H1 (cell line): Measurements from ENCODE around the gene TSR3. TPM values are rescaled to one million over a fixed set of nuclear protein-coding genes. Genes with fewer than 3 reads are reported as not detected.

Experiments
- CTCF ChIA-PET: fragments of 300-600 bp; sonication (Branson Sonifier 250); formaldehyde crosslinking; loops from one replicate; lab custom pipeline; 2021; ENCODE audit not compliant: partially characterized antibody; lab: Charles Lee
- POLR2A ChIA-PET: fragments of 300-600 bp; sonication (Branson Sonifier 250); formaldehyde crosslinking; loops from one replicate; lab custom pipeline; 2021; ENCODE audit warnings: inconsistent platforms; ENCODE audit not compliant: partially characterized antibody; lab: Charles Lee
- DNase-seq, 2 experiments: peaks; one replicate each; pipeline versions ENCODE4 v3.0.0 to v3.0.0-alpha.2; 2010 to 2022; ENCODE audit warnings: low spot score in 2 of 2, low read depth in 1 of 2, mixed read lengths in 1 of 2
- FAIRE-seq: peaks from 2 replicates; lab custom pipeline; 2011; peaks lifted over from hg19 to GRCh38; lab: Jason Lieb, UNC
- H2AFZ ChIP-seq: 2 replicates; pipeline ENCODE4 v1.8.1; 2012; ENCODE audit warnings: low read length, inconsistent platforms
- H2AK5ac ChIP-seq: 2 replicates; pipeline ENCODE4 v1.6.1; 2013; ENCODE audit warnings: low read depth, low read length
- H2BK120ac ChIP-seq: replicated peaks from 2 replicates; pipeline ENCODE3; 2013; ENCODE audit warnings: low read depth, low read length, inconsistent platforms
- H2BK12ac ChIP-seq: 2 replicates; pipeline ENCODE4 v1.6.1; 2013; ENCODE audit warnings: low read depth, low read length
- H2BK15ac ChIP-seq: 2 replicates; pipeline ENCODE4 v1.6.1; 2013; ENCODE audit warnings: low read length
- H2BK20ac ChIP-seq: 2 replicates; pipeline ENCODE4 v1.6.1; 2013; ENCODE audit warnings: low read length
- H2BK5ac ChIP-seq: 2 replicates; pipeline ENCODE4 v1.6.1; 2013; ENCODE audit warnings: low read depth, low read length
- H3K14ac ChIP-seq: 2 replicates; pipeline ENCODE4 v1.6.1; 2013; ENCODE audit warnings: inconsistent platforms; ENCODE audit not compliant: insufficient read length
- H3K18ac ChIP-seq: 2 replicates; pipeline ENCODE4 v1.6.1; 2013; ENCODE audit warnings: low read length; ENCODE audit errors: extremely low read depth
- H3K23ac ChIP-seq: 2 replicates; pipeline ENCODE4 v1.6.1; 2013; ENCODE audit warnings: inconsistent platforms; ENCODE audit not compliant: insufficient read length
- H3K23me2 ChIP-seq: 2 replicates; pipeline ENCODE4 v1.6.1; 2013; ENCODE audit warnings: low read depth, low read length
- H3K27ac ChIP-seq: 2 replicates; pipeline ENCODE4 v1.6.1; 2011; ENCODE audit warnings: low read depth, low read length, inconsistent platforms
- H3K27me3 ChIP-seq, 4 experiments: replicated peaks in 1 of 4; 1 replicate in 1 of 4; 2 replicates in 3 of 4; pipeline versions ENCODE4 v1.6.1 to v1.8.1; 2011 to 2013; ENCODE audit warnings: low read length in 3 of 4, mild to moderate bottlenecking in 3 of 4, inconsistent platforms in 2 of 4, mixed read lengths in 2 of 4, moderate library complexity in 1 of 4; ENCODE audit not compliant: control insufficient read depth in 3 of 4, insufficient read depth in 3 of 4; ENCODE audit errors: extremely low read depth in 1 of 4
- H3K36me3 ChIP-seq, 4 experiments: 2 replicates each; pipeline versions ENCODE4 v1.6.1 to v1.8.1; 2011 to 2013; ENCODE audit warnings: mild to moderate bottlenecking in 4 of 4, low read length in 3 of 4, moderate library complexity in 2 of 4, control low read depth in 1 of 4, inconsistent platforms in 1 of 4; ENCODE audit not compliant: insufficient read depth in 4 of 4, control insufficient read depth in 2 of 4
- H3K4ac ChIP-seq: replicated peaks from 2 replicates; pipeline ENCODE3; 2013; ENCODE audit warnings: low read length, low read depth, mixed read lengths, inconsistent platforms; ENCODE audit not compliant: insufficient read length
- H3K4me1 ChIP-seq, 4 experiments: replicated peaks in 1 of 4; 1 replicate in 1 of 4; 2 replicates in 3 of 4; pipeline versions ENCODE4 v1.6.1 to v1.8.1; 2011 to 2013; ENCODE audit warnings: low read length in 3 of 4, inconsistent platforms in 2 of 4, mixed read lengths in 1 of 4; ENCODE audit not compliant: insufficient read depth in 4 of 4, control insufficient read depth in 3 of 4
- H3K4me2 ChIP-seq, 2 experiments: 2 replicates each; pipeline versions ENCODE4 v1.6.1 to v1.8.1; 2011 to 2013; ENCODE audit warnings: low read depth in 2 of 2, low read length in 2 of 2, control low read depth in 1 of 2, inconsistent platforms in 1 of 2, mild to moderate bottlenecking in 1 of 2; ENCODE audit not compliant: insufficient read depth in 1 of 2
- H3K4me3 ChIP-seq, 4 experiments: fragments of 200-600, 300-600 bp in 1 of 4; sonication (generic), shearing (Covaris generic), sonication (Bioruptor Twin) in 1 of 4; 2 replicates each; pipeline versions ENCODE4 v1.5.1 to v1.8.1; 2011 to 2016; ENCODE audit warnings: low read length in 4 of 4, low read depth in 3 of 4, control low read depth in 2 of 4, inconsistent platforms in 2 of 4, mild to moderate bottlenecking in 2 of 4, mixed read lengths in 1 of 4, moderate library complexity in 1 of 4; ENCODE audit not compliant: insufficient read depth in 2 of 4; ENCODE audit errors: extremely low read depth in 1 of 4
- H3K56ac ChIP-seq: replicated peaks from 2 replicates; pipeline ENCODE3; 2013; ENCODE audit warnings: low read depth, mild to moderate bottlenecking, mixed read lengths, low read length, inconsistent platforms; ENCODE audit not compliant: insufficient read length
- H3K79me1 ChIP-seq: 2 replicates; pipeline ENCODE4 v1.6.1; 2013; ENCODE audit warnings: low read depth, low read length, control low read depth
- H3K79me2 ChIP-seq, 2 experiments: 2 replicates each; pipeline versions ENCODE4 v1.6.1 to v1.8.1; 2012 to 2013; ENCODE audit warnings: low read length in 2 of 2, mild to moderate bottlenecking in 2 of 2, inconsistent platforms in 1 of 2; ENCODE audit not compliant: insufficient read depth in 2 of 2, control insufficient read depth in 1 of 2
- H3K9ac ChIP-seq, 4 experiments: replicated peaks in 1 of 4; 1 replicate in 1 of 4; 2 replicates in 3 of 4; pipeline versions ENCODE4 v1.6.1 to v1.8.1; 2011 to 2013; ENCODE audit warnings: low read depth in 3 of 4, low read length in 3 of 4, control low read depth in 2 of 4, mild to moderate bottlenecking in 2 of 4, moderate library complexity in 2 of 4, inconsistent platforms in 1 of 4; ENCODE audit errors: extremely low read depth in 1 of 4
- H3K9me3 ChIP-seq, 2 experiments: 2 replicates each; pipeline versions ENCODE4 v1.6.1 to v1.8.1; 2012 to 2013; ENCODE audit warnings: mild to moderate bottlenecking in 2 of 2, moderate library complexity in 2 of 2, control low read depth in 1 of 2, inconsistent platforms in 1 of 2, low read depth in 1 of 2, low read length in 1 of 2, mixed read lengths in 1 of 2; ENCODE audit not compliant: insufficient read depth in 2 of 2
- H4K20me1 ChIP-seq, 2 experiments: replicated peaks in 1 of 2; 2 replicates each; pipeline versions ENCODE3 to v1.8.1; 2011 to 2013; ENCODE audit warnings: inconsistent platforms in 2 of 2, low read length in 2 of 2, mild to moderate bottlenecking in 1 of 2; ENCODE audit not compliant: insufficient read depth in 2 of 2, control insufficient read depth in 1 of 2
- H4K5ac ChIP-seq: 2 replicates; pipeline ENCODE4 v1.6.1; 2013; ENCODE audit warnings: low read length, low read depth, mixed read lengths, inconsistent platforms; ENCODE audit not compliant: insufficient read length
- H4K8ac ChIP-seq: 2 replicates; pipeline ENCODE4 v1.8.0; 2013; ENCODE audit warnings: mild to moderate bottlenecking, moderate library complexity, low read length, inconsistent platforms; ENCODE audit not compliant: insufficient read depth; ENCODE audit errors: extremely low read depth
- H4K91ac ChIP-seq: replicated peaks from 2 replicates; pipeline ENCODE3; 2013; ENCODE audit warnings: low read length, mixed read lengths, inconsistent platforms; ENCODE audit not compliant: insufficient read length
- ATF2 ChIP-seq: IDR thresholded peaks from 2 replicates; pipeline ENCODE4 v1.6.1; 2012; ENCODE audit warnings: low read length, inconsistent platforms
- BRCA1 ChIP-seq: IDR thresholded peaks from 2 replicates; pipeline ENCODE4 v1.6.1; 2012; ENCODE audit warnings: low read depth, low read length, improper control_type of control experiment
- FOSL1 ChIP-seq: IDR thresholded peaks from 2 replicates; pipeline ENCODE4 v1.6.1; 2011; ENCODE audit warnings: mild to moderate bottlenecking, low read depth, low read length, moderate library complexity; ENCODE audit not compliant: insufficient read depth
- KDM4A ChIP-seq: IDR thresholded peaks from one replicate; pipeline ENCODE4 v1.7.1; 2012; ENCODE audit warnings: low read depth, mild to moderate bottlenecking, moderate library complexity, low read length, inconsistent platforms; ENCODE audit not compliant: severe bottlenecking
- MAFK ChIP-seq: IDR thresholded peaks from 2 replicates; pipeline ENCODE4 v1.6.1; 2012; ENCODE audit warnings: low read depth, mild to moderate bottlenecking, improper control_type of control experiment, low read length
- POLR2A ChIP-seq, 2 experiments: IDR thresholded peaks; 1 replicate in 1 of 2; 2 replicates in 1 of 2; pipeline ENCODE4 v1.6.1; 2011; ENCODE audit warnings: low read depth in 2 of 2, low read length in 2 of 2, mild to moderate bottlenecking in 2 of 2; ENCODE audit errors: control extremely low read depth in 1 of 2
- RNF2 ChIP-seq: fragments of 200-900, 300-1000 bp; sonication (generic); IDR thresholded peaks from 2 replicates; pipeline ENCODE4 v1.7.1; 2016; ENCODE audit warnings: borderline replicate concordance, low read depth, mild to moderate bottlenecking, antibody characterized with exemption, low read length; ENCODE audit not compliant: poor library complexity, severe bottlenecking; ENCODE audit errors: missing control alignments
- SP2 ChIP-seq: IDR thresholded peaks from 2 replicates; pipeline ENCODE4 v1.6.1; 2012; ENCODE audit warnings: mild to moderate bottlenecking, low read length, inconsistent platforms
- SP4 ChIP-seq: IDR thresholded peaks from 2 replicates; pipeline ENCODE4 v1.6.1; 2012; ENCODE audit warnings: low read length, inconsistent platforms
- TCF12 ChIP-seq: IDR thresholded peaks from 2 replicates; pipeline ENCODE4 v1.6.1; 2011; ENCODE audit warnings: low read depth, mild to moderate bottlenecking, low read length
- ZNF274 ChIP-seq: IDR thresholded peaks from 2 replicates; pipeline ENCODE4 v1.7.0; 2012; ENCODE audit warnings: low read length, borderline replicate concordance; ENCODE audit errors: extremely low read depth
- WGBS, 2 experiments: shearing (Covaris generic) in 1 of 2; methylation state at CpG; one replicate each; pipeline versions ENCODE4 v1.1.6 to v1.1.7; 2013 to 2015; ENCODE audit warnings: low lambda C conversion rate in 2 of 2, mixed read lengths in 2 of 2, inconsistent platforms in 1 of 2, low coverage in 1 of 2, missing lambda C conversion rate in 1 of 2; ENCODE audit not compliant: insufficient replicate concordance in 2 of 2, insufficient coverage in 1 of 2, insufficient read length in 1 of 2; ENCODE audit errors: extremely low coverage in 1 of 2, missing lambda C conversion rate in 1 of 2; 5-methylcytosine and 5-hydroxymethylcytosine counted together
- polyA plus RNA-seq, 7 experiments: library from polyadenylated mRNA; depleted of rRNA in 3 of 7; stranded (reverse) in 5 of 7; unstranded in 2 of 7; fragments of >200 nt in 5 of 7; fragments of 200-250 nt in 2 of 7; gene quantifications; 1 replicate in 5 of 7; 2 replicates in 1 of 7; 4 replicates in 1 of 7; pipeline versions ENCODE4 v1.2.1 to v1.2.3, GENCODE V29; 2011 to 2013; ENCODE audit warnings: missing spikeins in 2 of 7, mixed read lengths in 2 of 7
- total RNA-seq: library from RNA; stranded (reverse); fragmentation: NEBNext Ultra II Directional; extraction: Animal tissue kit (Norgen Biotek cat#: 25700); gene quantifications from 2 replicates; pipeline ENCODE4 v1.2.1, GENCODE V29; 2021

TSR3 gene
- total and polyA plus RNA-seq, 2 of the 8 experiments (the other 6 are each of a cell fraction or from before 2014, with no cell fraction given): 43.1 to 52.3 TPM

- H3K27ac ChIP-seq: no peak overlapping the region
- no peak overlapping the region for H2BK12ac ChIP-seq
- H4K5ac ChIP-seq: no peak overlapping the region
- H2AK5ac ChIP-seq: no peak overlapping the region
- peaks cover 9 to 41% (median 13%) of the 10 kb centered on the region in 4 experiments; a peak in 7 of 8 replicates for H3K36me3 ChIP-seq
- H3K18ac ChIP-seq: no peak overlapping the region
- WGBS, 2 experiments: 96% methylated on average over 11 of the region's 27 CpGs; no CpG with 5 or more reads in 1 of the 2 experiments
- H3K4ac ChIP-seq: no peak overlapping the region
- no peak overlapping the region for H3K4me3 ChIP-seq
- no peak overlapping the region for H3K4me2 ChIP-seq
- H2BK120ac ChIP-seq: no peak overlapping the region
- H3K56ac ChIP-seq: no peak overlapping the region
- no peak overlapping the region for H4K8ac ChIP-seq
- H4K91ac ChIP-seq: no peak overlapping the region
- no peaks in the 10 kb centered on the region for H3K23me2 ChIP-seq
- H2BK20ac ChIP-seq: no peak overlapping the region
- H3K9ac ChIP-seq: no peak overlapping the region
- CTCF ChIA-PET: interaction anchor here (2.3 kb wide), 1 partner anchor 11 kb away, joined by 10 read pairs; no protein-coding TSS in a partner anchor
- no peak overlapping the region for H3K14ac ChIP-seq
- no peaks in the 10 kb centered on the region for H3K9me3 ChIP-seq
- no peak overlapping the region for H3K23ac ChIP-seq
- FAIRE-seq (no peak), DNase-seq (no peak)
- H2BK15ac ChIP-seq: no peak overlapping the region
- POLR2A ChIA-PET: interaction anchor here (6.6 kb wide), 1 partner anchor 11 kb away, joined by 44 read pairs; no protein-coding TSS in a partner anchor
- H3K4me1 ChIP-seq: no peaks in the 10 kb centered on the region
- peaks cover 4 to 18% of the 10 kb centered on the region in 2 experiments for H4K20me1 ChIP-seq
- H3K79me1 ChIP-seq: no peaks in the 10 kb centered on the region; the same call in 1 of the 2 replicates
- peaks cover 0 to 1% of the 10 kb centered on the region in 2 experiments; a peak in 1 of 4 replicates for H3K79me2 ChIP-seq
- no peaks in the 10 kb centered on the region for H3K27me3 ChIP-seq
- H2AFZ ChIP-seq: no peak overlapping the region
- H2BK5ac ChIP-seq: no peak overlapping the region
- TF ChIP-seq BRCA1: no peak
- TF ChIP-seq SP4: no peak
- TF ChIP-seq RNF2: no peak
- no peak for TF ChIP-seq KDM4A
- TF ChIP-seq ATF2: no peak
- no peak for TF ChIP-seq FOSL1
- no peak for TF ChIP-seq ZNF274
- TF ChIP-seq TCF12: no peak
- no peak for TF ChIP-seq MAFK
- TF ChIP-seq POLR2A (IDR thresholded peaks at IDR 0.05; ENCODE audit: control extremely low read depth in 1 of 2, low read depth in 2 of 2, low read length in 2 of 2): no peak
- TF ChIP-seq SP2: no peak
These were observed 16.0 kb upstream of the TSR3 start for GRCh38 chr16:1367486-1368174.
